WERI-Rb-1 (cell line): ENCODE data around the gene NTN1.

Experiments
- DNase-seq: peaks from one replicate; pipeline ENCODE4 v3.0.0-alpha.2; 2020
- H3K27ac ChIP-seq: fragments of 250-450 bp; sonication (Bioruptor Pico); 2 replicates; pipeline ENCODE4 v1.5.1; 2020; ENCODE audit warnings: mild to moderate bottlenecking, moderate library complexity
- H3K27me3 ChIP-seq: fragments of 250-450 bp; sonication (Bioruptor Pico); 2 replicates; pipeline ENCODE4 v1.5.1; 2021; ENCODE audit warnings: mild to moderate bottlenecking, low read depth, moderate library complexity; ENCODE audit not compliant: insufficient read depth, severe bottlenecking
- H3K36me3 ChIP-seq: fragments of 250-450 bp; sonication (Bioruptor Pico); 2 replicates; pipeline ENCODE4 v1.5.1; 2020; ENCODE audit warnings: mild to moderate bottlenecking, moderate library complexity
- H3K4me3 ChIP-seq: 2 replicates; pipeline ENCODE4 v1.5.1; 2011; ENCODE audit warnings: low read depth, mild to moderate bottlenecking, control low read depth, low read length
- H3K9me3 ChIP-seq: fragments of 250-450 bp; sonication (Bioruptor Pico); 2 replicates; pipeline ENCODE4 v1.5.1; 2021; ENCODE audit warnings: mild to moderate bottlenecking, moderate library complexity; ENCODE audit not compliant: severe bottlenecking
- TF ChIP-seq, protein P1 (sequence below): IDR thresholded peaks from 2 replicates; pipeline ENCODE4 v1.5.1; 2011; ENCODE audit warnings: low read depth, mild to moderate bottlenecking, control low read depth, inconsistent platforms, low read length

Gene NTN1

DNA sequence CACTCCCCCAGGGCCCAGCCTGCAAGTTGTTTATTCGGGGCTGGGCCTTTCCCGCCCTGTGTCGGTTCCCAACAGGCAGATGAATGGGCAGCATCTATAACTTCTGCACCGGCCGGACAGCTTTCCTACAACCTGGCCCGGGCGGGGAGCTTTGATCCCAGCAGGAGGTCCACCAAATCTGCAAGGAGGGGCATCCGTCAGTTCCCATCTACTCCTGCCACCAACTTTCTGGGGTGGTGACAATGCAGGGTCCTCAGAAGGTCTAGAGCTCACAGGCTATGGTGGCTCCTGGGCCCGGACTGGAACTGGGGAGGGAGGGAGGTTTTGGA is 211.9 kb downstream of the NTN1 start:
- no peak for DNase-seq
- Histone ChIP-seq H3K36me3 (no peaks in the 10 kb centered on the region), H3K27ac (no peak overlapping the region), H3K4me3 (no peak overlapping the region), H3K9me3 (no peaks in the 10 kb centered on the region), H3K27me3 (no peaks in the 10 kb centered on the region)
- TF ChIP-seq, protein P1, sequence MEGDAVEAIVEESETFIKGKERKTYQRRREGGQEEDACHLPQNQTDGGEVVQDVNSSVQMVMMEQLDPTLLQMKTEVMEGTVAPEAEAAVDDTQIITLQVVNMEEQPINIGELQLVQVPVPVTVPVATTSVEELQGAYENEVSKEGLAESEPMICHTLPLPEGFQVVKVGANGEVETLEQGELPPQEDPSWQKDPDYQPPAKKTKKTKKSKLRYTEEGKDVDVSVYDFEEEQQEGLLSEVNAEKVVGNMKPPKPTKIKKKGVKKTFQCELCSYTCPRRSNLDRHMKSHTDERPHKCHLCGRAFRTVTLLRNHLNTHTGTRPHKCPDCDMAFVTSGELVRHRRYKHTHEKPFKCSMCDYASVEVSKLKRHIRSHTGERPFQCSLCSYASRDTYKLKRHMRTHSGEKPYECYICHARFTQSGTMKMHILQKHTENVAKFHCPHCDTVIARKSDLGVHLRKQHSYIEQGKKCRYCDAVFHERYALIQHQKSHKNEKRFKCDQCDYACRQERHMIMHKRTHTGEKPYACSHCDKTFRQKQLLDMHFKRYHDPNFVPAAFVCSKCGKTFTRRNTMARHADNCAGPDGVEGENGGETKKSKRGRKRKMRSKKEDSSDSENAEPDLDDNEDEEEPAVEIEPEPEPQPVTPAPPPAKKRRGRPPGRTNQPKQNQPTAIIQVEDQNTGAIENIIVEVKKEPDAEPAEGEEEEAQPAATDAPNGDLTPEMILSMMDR = no peak

DNA sequence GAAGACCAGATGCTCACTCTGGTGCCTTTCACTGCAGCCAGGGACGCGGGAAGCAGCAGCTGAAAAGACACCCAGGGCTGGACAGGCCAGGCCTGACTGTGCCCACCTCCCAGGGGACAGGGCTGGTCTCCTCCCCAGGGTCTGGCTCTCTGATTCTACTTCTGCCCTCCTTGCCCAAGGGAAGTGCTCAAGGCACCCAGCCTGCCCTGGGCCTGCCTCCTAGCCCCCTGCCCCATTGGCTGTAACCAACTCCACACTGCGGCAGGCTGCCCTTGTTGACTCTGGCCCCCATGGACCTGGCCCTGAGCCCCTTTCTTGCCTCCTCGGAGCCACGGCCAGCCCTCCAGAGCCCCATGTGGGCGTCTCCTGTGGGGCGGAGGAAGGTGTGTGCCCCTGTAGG is 212.5 kb downstream of the NTN1 start:
- Histone ChIP-seq H3K4me3 (no peak overlapping the region), H3K27ac (no peak overlapping the region), H3K9me3 (no peaks in the 10 kb centered on the region), H3K27me3 (no peaks in the 10 kb centered on the region), H3K36me3 (no peaks in the 10 kb centered on the region)
- DNase-seq = no peak
- TF ChIP-seq, protein P1 = no peak

GRCh38 chr17:9234389-9234945 is 213.2 kb downstream of the NTN1 start:
- no peaks in the 10 kb centered on the region for H3K9me3 ChIP-seq
- H3K36me3 ChIP-seq = no peaks in the 10 kb centered on the region
- TF ChIP-seq, protein P1 = no peak
- no peaks in the 10 kb centered on the region for H3K27me3 ChIP-seq
- no peak overlapping the region for H3K27ac ChIP-seq
- no peak for DNase-seq
- no peak overlapping the region for H3K4me3 ChIP-seq

GRCh38 chr17:9235346-9235745 is 214.0 kb downstream of the NTN1 start:
- Histone ChIP-seq H3K27me3 (no peaks in the 10 kb centered on the region), H3K9me3 (no peaks in the 10 kb centered on the region), H3K4me3 (no peak overlapping the region), H3K36me3 (no peaks in the 10 kb centered on the region), H3K27ac (no peak overlapping the region)
- TF ChIP-seq, protein P1 = no peak
- DNase-seq = no peak

GRCh38 chr17:9236286-9237052 is 215.2 kb downstream of the NTN1 start:
- Histone ChIP-seq H3K27me3 (no peaks in the 10 kb centered on the region), H3K9me3 (no peaks in the 10 kb centered on the region), H3K4me3 (no peak overlapping the region), H3K27ac (no peak overlapping the region), H3K36me3 (no peaks in the 10 kb centered on the region)
- no peak for DNase-seq
- TF ChIP-seq, protein P1 = no peak

GRCh38 chr17:9237053-9237410 is 215.7 kb downstream of the NTN1 start:
- no peaks in the 10 kb centered on the region for H3K27me3 ChIP-seq
- TF ChIP-seq, protein P1 = no peak
- no peak overlapping the region for H3K27ac ChIP-seq
- DNase-seq = no peak
- no peak overlapping the region for H3K4me3 ChIP-seq
- no peaks in the 10 kb centered on the region for H3K36me3 ChIP-seq
- no peaks in the 10 kb centered on the region for H3K9me3 ChIP-seq
